ENCODE results near the gene STARD10. TPM values are rescaled to one million over a fixed set of nuclear protein-coding genes. Genes with fewer than 3 reads are reported as not detected.

The STARD10 gene
- 27.0 TPM for total RNA-seq

GRCh38 chr11:72793425-72794367 lies at the start of gene STARD10:
TSS of gene STARD10 (minus strand) at chr11:72794047. CDS start at chr11:72781181, 12,866 bp downstream.

GRCh38 chr11:72814286-72815109 lies 20.7 kb upstream of the STARD10 start, which contains the start of gene ATG16L2:
TSS of gene ATG16L2 (plus strand) at chr11:72814411. CDS start at chr11:72814446, 35 bp downstream.

GRCh38 chr11:72752088-72752914 lies 41.5 kb downstream of the STARD10 start, which contains the start of gene ARAP1:
TSS of gene ARAP1 (minus strand) at chr11:72752408. CDS start at chr11:72727128, 25,280 bp downstream.

Other genes with a start within 250 kb of the STARD10 start
- 16.2 TPM for gene PDE2A, start 119.6 kb downstream of the STARD10 start, total RNA-seq
- gene ARAP1, start 41.6 kb downstream of the STARD10 start, total RNA-seq, result 131 TPM
- 33.3 TPM for gene ATG16L2, start 20.4 kb upstream of the STARD10 start, total RNA-seq

Data from camera-type eye (tissue), 1 donor.